KOPT-K1 (cell line): Measurements from ENCODE around the gene LCN2.

ENCODE experiments used
- H3K27ac ChIP-seq: fragments of 200-600 bp; sonication (generic); 2 replicates; pipeline ENCODE4 v1.5.1; 2016; ENCODE audit warnings: antibody characterized with exemption, mild to moderate bottlenecking, low read depth, low read length; ENCODE audit not compliant: poor library complexity, severe bottlenecking
- H3K36me3 ChIP-seq: fragments of 200-600 bp; sonication (generic); 2 replicates; pipeline ENCODE4 v1.5.1; 2017; ENCODE audit warnings: antibody characterized with exemption, mild to moderate bottlenecking, low read length, moderate library complexity; ENCODE audit not compliant: insufficient read depth
- H3K9me3 ChIP-seq: fragments of 200-600 bp; sonication (generic); 2 replicates; pipeline ENCODE4 v1.5.1; 2017; ENCODE audit warnings: antibody characterized with exemption, low read length, mild to moderate bottlenecking; ENCODE audit not compliant: insufficient read depth, poor library complexity, severe bottlenecking

The LCN2 gene

DNA sequence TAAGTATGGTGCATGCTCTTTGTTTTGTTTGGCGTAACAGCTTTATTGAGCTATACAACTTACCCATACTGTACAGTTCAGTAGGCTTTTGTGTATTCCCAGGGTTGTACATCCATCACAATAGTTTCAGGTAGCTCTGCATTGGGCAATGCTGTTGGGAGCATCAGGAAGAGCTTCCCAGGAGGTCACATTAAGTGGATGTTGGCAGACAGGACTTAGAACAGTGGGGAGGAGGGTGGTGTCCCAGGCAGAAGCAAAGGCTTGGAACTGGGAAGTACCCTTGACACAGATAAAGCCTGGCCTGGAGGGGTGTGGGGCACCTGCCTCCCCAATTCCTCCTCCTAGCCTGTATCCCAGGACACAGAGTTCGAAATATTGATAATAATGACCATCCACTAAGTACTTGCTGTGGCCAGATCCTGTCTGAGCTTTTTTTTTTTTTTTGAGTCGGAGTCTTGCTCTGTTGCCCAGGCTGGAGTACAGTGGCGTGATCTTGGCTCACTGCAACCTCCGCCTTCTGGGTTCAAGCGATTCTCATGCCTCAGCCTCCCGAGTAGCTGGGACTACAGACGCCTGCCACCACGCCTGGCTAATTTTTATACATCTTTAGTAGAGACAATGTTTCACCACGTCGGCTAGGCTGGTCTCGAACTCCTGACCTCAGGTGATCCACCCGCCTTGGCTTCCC lies 12.1 kb downstream of the LCN2 start:
- Histone ChIP-seq H3K36me3 (peaks cover 41% of the 10 kb centered on the region), H3K9me3 (no peaks in the 10 kb centered on the region), H3K27ac (peak overlapping the region; percentile 78)

DNA sequence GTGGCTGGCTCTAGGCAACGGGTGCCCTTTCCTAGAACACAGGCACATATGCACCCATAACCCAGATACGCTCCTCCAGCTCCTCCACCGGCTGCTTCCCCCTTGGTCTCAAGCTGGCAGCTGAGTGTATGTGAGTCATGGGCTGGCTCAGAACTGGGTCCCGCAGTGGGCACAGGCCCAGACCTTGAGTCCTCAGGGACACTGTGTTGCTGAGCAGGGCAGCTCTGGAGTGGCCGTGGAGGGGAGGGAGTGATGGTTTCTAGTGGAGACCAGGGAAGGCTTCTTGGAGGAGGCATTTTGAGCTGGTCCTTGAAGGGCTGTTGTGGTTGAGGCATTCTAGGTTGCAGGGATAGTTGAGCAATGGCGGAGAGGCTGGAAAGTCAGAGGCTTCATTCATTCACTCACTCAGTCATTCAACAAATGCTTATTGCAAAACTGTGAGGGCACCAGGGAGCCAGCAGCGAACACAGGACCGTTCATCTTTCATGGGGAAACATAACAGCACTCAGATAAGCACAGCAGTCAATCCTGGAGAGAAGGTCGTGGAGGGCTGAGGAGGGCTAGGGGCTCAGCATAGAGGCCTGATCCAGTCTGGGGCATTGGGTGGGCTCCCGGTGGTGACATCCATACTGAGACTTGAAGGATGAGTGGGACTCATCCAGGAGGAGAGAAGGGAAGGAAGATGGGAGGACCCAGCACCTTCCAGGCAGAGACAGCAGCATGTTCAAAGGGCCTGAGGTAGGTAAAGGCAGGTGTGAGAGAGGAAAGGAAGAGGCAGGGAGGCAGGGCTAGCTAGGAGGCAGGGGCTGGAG lies 13.2 kb downstream of the LCN2 start:
- Histone ChIP-seq H3K36me3 (peaks cover 52% of the 10 kb centered on the region), H3K9me3 (no peaks in the 10 kb centered on the region), H3K27ac (no peak overlapping the region)

DNA sequence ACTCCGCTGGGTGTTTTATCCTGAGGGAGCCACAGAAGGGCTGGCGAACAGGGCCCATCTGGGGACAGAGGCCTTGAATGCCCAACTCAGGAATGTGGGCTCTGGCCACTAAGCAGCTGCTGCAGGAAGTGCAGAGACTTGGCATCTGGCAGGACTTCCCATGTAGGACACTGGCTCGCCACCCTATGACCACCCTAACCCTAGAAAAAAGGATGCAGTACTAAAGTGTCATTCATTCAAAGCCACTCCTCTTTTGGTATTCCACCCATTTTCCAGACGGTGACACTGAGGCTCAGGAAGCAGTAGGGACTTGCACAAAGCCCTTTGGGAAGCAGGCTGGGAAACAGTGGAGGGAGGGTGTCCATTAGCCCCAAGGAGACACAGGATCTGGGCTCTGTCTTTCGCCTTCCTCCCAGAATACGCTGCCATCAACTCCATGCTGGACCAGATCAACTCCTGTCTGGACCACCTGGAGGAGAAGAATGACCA lies 13.8 kb downstream of the LCN2 start:
- Histone ChIP-seq H3K9me3 (no peaks in the 10 kb centered on the region), H3K27ac (no peak overlapping the region), H3K36me3 (peaks cover 58% of the 10 kb centered on the region)

DNA sequence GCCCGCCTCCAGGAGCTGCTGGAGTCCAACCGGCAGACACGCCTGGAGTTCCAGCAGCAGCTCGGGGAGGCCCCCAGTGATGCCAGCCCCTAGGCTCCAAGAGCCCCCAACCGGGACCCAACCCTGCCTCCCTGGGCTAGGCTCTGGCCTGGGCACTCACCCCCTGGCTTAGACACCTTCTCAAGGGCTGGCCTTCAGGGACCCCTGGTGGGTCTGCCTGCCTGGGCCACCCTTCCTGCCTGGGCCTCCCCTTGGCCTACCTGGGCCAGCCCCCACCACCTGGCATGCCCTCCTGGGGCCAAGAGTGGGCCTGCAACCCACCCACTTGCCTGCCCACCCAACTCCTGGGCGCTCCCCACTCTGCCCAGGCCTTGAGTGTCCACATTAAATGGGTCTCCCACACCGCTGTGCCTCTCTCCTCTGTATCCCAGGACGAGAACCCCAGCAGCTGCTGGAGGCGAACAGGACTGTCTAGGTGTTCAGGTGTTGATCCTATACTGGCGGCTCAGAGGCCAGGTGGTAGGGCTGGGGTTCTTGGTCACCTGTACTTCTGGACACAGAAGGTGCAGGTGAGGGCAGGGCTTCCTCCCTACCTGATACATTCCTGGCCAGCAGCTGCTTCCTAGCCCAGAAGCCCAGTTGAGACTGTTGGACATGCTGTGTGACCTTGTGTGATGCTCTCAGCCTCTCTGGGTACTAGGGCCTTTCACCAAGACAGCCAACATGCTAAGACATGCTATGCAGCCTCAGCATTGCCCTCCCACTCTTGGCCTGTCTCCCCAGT lies 14.5 kb downstream of the LCN2 start:
- Histone ChIP-seq H3K9me3 (no peaks in the 10 kb centered on the region), H3K27ac (no peak overlapping the region), H3K36me3 (peaks cover 65% of the 10 kb centered on the region)

DNA sequence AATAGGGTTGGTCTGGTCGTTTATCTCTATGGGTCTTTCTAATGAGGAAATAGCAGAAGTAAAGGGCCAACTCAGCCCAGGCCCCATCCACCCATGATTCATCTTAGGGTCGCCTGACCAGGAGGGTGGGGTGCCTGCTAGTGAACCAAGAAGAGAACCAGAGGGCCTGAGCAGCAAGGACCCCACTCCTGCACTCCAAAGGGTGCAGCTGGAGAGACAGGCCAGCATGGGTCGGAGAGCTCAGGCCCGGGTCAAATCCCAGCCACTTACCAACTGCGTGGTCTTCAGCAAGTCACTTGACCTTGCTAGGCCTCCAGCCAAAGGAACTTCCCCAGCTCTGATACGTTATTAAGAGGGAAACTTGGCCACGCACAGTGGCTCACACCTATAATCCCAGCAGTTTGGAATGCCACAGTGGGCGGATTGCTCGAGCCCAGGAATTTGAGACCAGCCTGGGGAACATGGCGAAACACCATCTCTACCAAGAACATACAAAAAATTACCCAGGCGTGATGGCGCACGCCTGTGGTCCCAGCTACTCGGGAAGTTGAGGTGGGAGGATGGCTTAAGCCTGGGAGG lies 15.1 kb downstream of the LCN2 start:
- H3K36me3 ChIP-seq, result peaks cover 71% of the 10 kb centered on the region
- no peak overlapping the region for H3K27ac ChIP-seq

DNA sequence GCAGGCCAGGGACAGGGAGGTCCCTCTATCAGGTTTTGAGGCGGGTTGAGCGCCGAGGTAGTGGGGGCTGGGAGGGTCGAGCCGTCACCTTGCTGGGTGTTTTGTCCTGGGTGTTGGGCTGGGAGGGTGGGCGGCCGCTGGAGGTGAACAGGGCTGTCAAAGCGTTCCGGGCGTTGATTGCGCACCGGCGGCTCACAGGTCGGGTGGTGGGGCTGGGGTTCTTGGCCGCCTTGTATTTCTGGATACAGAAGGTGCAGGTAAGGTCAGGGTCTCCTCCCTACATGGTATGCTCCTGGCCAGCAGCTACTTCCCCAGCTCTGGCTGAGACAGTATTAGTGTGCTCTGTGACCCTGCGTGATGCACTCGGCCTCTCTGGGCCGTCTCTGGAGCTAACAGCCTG lies 16.9 kb downstream of the LCN2 start:
- Histone ChIP-seq H3K36me3 (peaks cover 89% of the 10 kb centered on the region), H3K9me3 (no peaks in the 10 kb centered on the region), H3K27ac (no peak overlapping the region)

More for the DNA sequence above, 15.1 kb downstream of the LCN2 start:
- no peaks in the 10 kb centered on the region for H3K9me3 ChIP-seq

DNA sequence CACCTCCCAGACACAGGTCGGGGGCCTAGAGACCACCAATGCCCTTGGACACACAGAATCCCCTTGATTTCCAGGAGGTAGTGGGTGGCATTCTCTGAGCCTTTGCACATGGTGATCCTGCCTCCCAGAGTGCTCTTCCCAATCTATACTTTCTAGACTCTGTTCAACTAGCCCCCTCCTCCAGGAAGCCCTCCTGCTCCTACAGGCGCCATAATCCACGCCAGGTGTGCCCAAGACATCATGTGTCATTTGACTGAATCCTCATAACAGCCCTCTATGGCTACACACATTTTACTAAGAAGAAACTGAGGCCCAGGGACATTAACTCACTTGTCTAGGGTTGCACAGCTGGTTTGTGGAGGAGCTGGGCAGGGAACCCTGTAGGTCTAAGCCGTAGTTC lies 18.0 kb downstream of the LCN2 start:
- peaks cover 85% of the 10 kb centered on the region for H3K36me3 ChIP-seq
- no peak overlapping the region for H3K27ac ChIP-seq
- no peaks in the 10 kb centered on the region for H3K9me3 ChIP-seq

DNA sequence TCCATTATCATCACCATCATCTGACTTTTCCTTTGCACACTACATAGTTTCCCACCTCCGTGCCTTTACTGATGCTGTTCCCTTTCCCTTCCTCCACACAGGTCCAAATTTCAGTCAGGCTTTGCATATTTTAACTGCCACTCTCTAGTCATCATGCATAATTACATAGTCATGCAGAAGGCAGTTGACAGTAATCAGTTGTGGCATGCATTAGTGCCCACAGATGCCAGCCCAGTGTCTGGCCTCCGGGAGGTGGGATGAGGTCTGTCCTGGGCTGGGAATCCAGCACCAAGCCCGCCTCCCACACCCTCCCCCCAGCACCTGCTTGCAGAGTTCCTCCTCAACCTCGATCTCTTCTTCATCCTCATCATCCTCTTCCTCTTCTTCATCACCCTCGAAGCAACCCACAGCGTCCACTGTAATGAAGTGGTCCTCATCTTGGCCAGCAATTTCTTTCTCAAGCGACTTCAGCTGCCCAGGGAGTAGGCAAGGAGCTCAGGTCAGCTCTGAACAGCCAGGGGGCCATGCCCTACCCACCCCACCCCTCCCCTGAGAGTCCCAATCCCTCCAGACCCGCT lies 19.6 kb downstream of the LCN2 start:
- Histone ChIP-seq H3K9me3 (no peaks in the 10 kb centered on the region), H3K36me3 (peaks cover 69% of the 10 kb centered on the region), H3K27ac (no peak overlapping the region)

DNA sequence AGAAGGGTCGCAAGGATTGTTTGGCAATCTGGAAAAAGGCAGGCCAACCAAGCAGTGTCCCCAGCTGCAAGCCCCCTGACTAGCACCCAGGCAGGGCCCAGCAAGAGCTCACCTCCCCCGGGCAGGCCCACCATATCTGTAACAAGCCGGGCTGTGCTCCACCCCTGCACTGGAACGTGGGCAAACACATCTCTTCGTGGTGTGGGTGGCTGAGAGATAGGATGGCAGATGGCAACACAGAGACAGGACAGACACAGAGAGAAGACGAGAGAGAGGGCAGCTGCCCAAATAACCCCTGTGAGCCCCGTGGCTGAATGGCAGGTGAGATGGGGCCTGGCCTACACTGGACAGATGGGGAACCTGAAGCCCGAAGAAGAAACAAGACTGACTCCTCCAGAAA lies 20.2 kb downstream of the LCN2 start:
- peaks cover 62% of the 10 kb centered on the region for H3K36me3 ChIP-seq
- H3K9me3 ChIP-seq, result no peaks in the 10 kb centered on the region
- no peak overlapping the region for H3K27ac ChIP-seq

DNA sequence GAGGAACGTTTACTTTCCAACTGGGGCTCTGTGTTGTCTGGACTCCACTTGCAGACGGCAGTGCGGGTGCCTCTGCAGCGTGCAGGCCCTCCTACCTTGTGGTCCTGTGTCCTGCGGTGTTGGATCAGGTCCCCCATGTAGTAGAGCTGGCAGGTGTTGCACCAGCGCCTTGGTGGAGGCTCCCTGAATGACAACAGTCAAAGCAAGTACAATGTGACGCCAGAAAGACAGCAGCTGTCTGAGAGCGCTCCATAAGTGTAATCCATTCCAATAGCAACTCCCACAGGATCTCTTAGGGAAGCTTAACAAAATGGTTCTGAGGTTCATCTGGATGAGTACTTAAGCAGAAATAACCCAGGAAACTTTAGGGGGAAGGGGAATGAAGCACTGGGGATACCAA lies 20.7 kb downstream of the LCN2 start:
- Histone ChIP-seq H3K9me3 (no peaks in the 10 kb centered on the region), H3K36me3 (peaks cover 60% of the 10 kb centered on the region), H3K27ac (no peak overlapping the region)

DNA sequence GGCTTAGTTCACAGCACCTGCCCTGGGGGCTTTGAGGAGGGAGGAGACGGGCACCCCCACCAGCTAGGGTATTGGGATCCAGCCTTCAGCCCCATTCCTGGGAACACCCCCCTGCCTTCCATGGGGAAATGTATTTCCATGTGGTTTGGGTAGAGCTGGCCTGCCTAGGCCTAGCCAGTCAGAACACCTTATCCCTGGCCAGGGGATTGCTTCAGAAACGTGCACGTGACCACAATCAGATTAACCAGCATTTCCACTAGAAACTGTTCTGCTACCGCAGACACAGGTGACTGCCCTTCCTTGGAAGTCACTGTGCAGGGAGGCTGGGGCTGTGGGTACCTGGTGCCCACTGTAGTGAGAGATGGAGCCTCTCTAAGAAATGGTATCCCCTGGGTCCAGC lies 24.8 kb downstream of the LCN2 start:
- H3K27ac ChIP-seq, result no peak overlapping the region
- H3K9me3 ChIP-seq, result peaks cover 4% of the 10 kb centered on the region
- H3K36me3 ChIP-seq, result peaks cover 66% of the 10 kb centered on the region

DNA sequence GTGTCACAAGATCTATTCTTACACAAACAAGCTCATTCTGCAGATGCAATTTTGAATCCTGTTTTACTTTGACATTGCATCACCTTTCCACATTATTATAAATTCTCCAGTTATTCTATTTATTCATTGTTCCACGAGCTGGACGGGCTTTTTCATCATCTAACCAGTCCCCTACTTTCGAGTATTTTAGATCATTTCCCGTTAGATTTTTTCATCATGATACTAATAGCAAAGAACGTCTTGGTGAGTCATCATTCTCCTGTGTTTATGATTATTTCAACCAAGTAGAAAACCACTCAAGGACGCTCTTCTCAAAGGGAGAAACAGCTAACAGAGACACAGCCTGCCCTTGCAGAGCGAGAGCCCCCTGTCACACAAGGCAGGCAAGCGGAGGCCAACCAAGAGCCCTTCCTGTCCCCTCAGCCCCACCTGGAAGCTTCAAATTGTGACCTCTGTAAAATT lies 25.9 kb downstream of the LCN2 start:
- no peak overlapping the region for H3K27ac ChIP-seq
- peaks cover 15% of the 10 kb centered on the region for H3K9me3 ChIP-seq
- peaks cover 66% of the 10 kb centered on the region for H3K36me3 ChIP-seq

DNA sequence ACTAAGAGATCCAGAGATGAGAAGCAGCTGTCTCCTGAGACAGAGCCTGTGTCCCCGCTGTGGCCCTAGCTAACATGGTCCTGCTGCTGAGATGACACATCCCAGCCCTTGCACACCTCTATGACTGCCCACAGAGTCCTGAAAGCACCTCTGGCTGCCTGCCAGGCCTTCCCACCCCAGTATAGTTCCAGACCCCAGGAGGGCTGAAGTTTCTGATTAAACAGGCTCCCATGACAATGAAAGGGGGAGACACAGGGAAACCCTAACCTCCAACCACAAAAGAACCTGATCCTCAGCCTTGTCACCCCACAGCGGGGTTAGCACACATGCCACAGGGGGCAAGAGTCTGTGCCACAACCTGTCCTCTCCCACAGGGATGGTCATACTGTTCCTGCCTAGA lies 26.5 kb downstream of the LCN2 start:
- peaks cover 66% of the 10 kb centered on the region for H3K36me3 ChIP-seq
- H3K9me3 ChIP-seq, result peaks cover 18% of the 10 kb centered on the region
- H3K27ac ChIP-seq, result no peak overlapping the region

DNA sequence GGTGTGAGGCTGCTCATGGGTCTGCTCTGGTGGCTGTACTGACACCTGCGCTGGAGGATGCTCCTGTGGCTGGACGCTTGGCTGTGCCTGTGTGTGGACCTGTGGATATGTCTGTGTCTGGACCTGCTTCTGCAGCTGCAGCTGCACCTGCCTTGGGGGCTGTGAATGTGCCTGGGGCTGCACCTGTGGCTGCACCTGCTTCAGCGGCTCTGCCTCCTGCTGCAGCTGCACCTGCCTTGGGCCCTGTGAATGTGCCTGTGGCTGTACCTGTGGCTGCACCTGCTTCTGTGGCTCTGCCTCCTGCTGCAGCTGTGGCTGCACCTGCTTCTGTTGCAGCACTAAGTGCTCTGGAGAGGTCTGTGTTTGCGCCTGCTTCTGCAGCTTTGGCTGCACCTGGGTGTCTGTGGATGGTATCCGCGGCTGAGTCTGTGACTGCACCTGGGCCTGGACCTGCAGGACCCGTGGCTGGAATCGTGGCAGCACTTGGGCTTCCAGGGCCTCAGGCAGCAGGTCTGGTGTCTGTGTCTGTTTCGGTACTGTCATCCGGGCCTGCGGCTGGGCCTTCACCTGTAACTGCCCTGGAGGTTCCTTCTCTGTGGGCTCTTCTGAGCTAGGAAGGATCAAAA lies 29.7 kb downstream of the LCN2 start:
- Histone ChIP-seq H3K36me3 (peaks cover 79% of the 10 kb centered on the region), H3K27ac (no peak overlapping the region), H3K9me3 (peaks cover 18% of the 10 kb centered on the region)
